MM.1S (cell line): ENCODE results near the gene YPEL2.

ENCODE experiments used
- DNase-seq: peaks from one replicate; pipeline ENCODE4 v3.0.0-alpha.2; 2015
- H2AFZ ChIP-seq: fragments of 300-600 bp; sonication (generic); 2 replicates; pipeline ENCODE4 v1.6.0; 2016; ENCODE audit warnings: antibody characterized with exemption, low read length
- H3F3A ChIP-seq: fragments of 300-600 bp; sonication (generic); 2 replicates; pipeline ENCODE4 v1.6.1; 2016; ENCODE audit warnings: mild to moderate bottlenecking, antibody characterized with exemption, low read length, moderate library complexity, mixed read lengths; ENCODE audit not compliant: insufficient read depth
- H3K27ac ChIP-seq: fragments of 300-600 bp; sonication (generic); 2 replicates; pipeline ENCODE4 v1.5.1; 2016; ENCODE audit warnings: mild to moderate bottlenecking, low read length
- H3K27me3 ChIP-seq: fragments of 300-600 bp; sonication (generic); replicated peaks from 2 replicates; pipeline ENCODE4 v1.6.0; 2016; ENCODE audit warnings: low read length; ENCODE audit not compliant: insufficient read depth
- H3K36me3 ChIP-seq: fragments of 300-600 bp; sonication (generic); replicated peaks from 2 replicates; pipeline ENCODE4 v1.6.1; 2016; ENCODE audit warnings: mild to moderate bottlenecking, low read length, mixed read lengths; ENCODE audit not compliant: insufficient read depth
- H3K4me1 ChIP-seq: fragments of 300-600 bp; sonication (generic); 2 replicates; pipeline ENCODE4 v1.6.1; 2016; ENCODE audit warnings: low read length, mixed read lengths
- H3K4me2 ChIP-seq: fragments of 300-600 bp; sonication (generic); 2 replicates; pipeline ENCODE4 v1.6.0; 2016; ENCODE audit warnings: low read depth, low read length
- H3K4me3 ChIP-seq: fragments of 300-600 bp; sonication (generic); 2 replicates; pipeline ENCODE4 v1.5.1; 2016; ENCODE audit warnings: low read length, mixed read lengths
- H3K79me2 ChIP-seq: fragments of 300-600 bp; sonication (generic); 2 replicates; pipeline ENCODE4 v1.6.1; 2016; ENCODE audit warnings: mixed run types, low read length, mixed read lengths
- H3K9ac ChIP-seq: fragments of 300-600 bp; sonication (generic); 2 replicates; pipeline ENCODE4 v1.6.1; 2016; ENCODE audit warnings: low read length, mixed read lengths
- H3K9me2 ChIP-seq: fragments of 300-600 bp; sonication (generic); replicated peaks from 2 replicates; pipeline ENCODE4 v1.6.1; 2016; ENCODE audit warnings: mild to moderate bottlenecking, low read length, mixed read lengths; ENCODE audit not compliant: insufficient read depth
- H3K9me3 ChIP-seq: fragments of 300-600 bp; sonication (generic); replicated peaks from 2 replicates; pipeline ENCODE4 v1.6.1; 2016; ENCODE audit warnings: mild to moderate bottlenecking, low read length, mixed read lengths; ENCODE audit not compliant: insufficient read depth
- H4K20me1 ChIP-seq: fragments of 300-600 bp; sonication (generic); 2 replicates; pipeline ENCODE4 v1.6.1; 2016; ENCODE audit warnings: mild to moderate bottlenecking, low read length, moderate library complexity, mixed read lengths; ENCODE audit not compliant: insufficient read depth
- CTCF ChIP-seq: fragments of 300-600 bp; sonication (generic); IDR thresholded peaks from 2 replicates; pipeline ENCODE4 v1.5.1; 2016; ENCODE audit warnings: antibody characterized with exemption, low read length, mixed read lengths
- EZH2 ChIP-seq: fragments of 300-600 bp; sonication (generic); optimal IDR thresholded peaks from 2 replicates; pipeline ENCODE3; 2017; ENCODE audit warnings: low read depth, mild to moderate bottlenecking, antibody characterized with exemption, low read length, mixed read lengths
- EZH2phosphoT487 ChIP-seq: fragments of 300-600 bp; sonication (generic); IDR thresholded peaks from 2 replicates; pipeline ENCODE4 v1.6.1; 2018; ENCODE audit warnings: antibody characterized with exemption, low read length

The YPEL2 gene

GRCh38 chr17:59431601-59432000, 100.1 kb downstream of the YPEL2 start:
- H3K9ac ChIP-seq, result no peak overlapping the region
- H3K4me2 ChIP-seq, result no peak overlapping the region
- no peak for DNase-seq
- H3K4me3 ChIP-seq, result no peak overlapping the region
- 0 out of 2 replicates have a peak, but pooled peaks cover 3% of the 10 kb centered on the region for H3K4me1 ChIP-seq
- H3F3A ChIP-seq, result no peaks in the 10 kb centered on the region
- no peaks in the 10 kb centered on the region for H3K36me3 ChIP-seq
- TF ChIP-seq CTCF, result no peak
- no peak for TF ChIP-seq EZH2
- no peak for TF ChIP-seq EZH2phosphoT487
- no peak overlapping the region for H3K27ac ChIP-seq
- no peaks in the 10 kb centered on the region for H3K27me3 ChIP-seq
- H2AFZ ChIP-seq, result no peak overlapping the region
- H3K9me2 ChIP-seq, result no peaks in the 10 kb centered on the region
- H3K79me2 ChIP-seq, result no peaks in the 10 kb centered on the region
- H3K9me3 ChIP-seq, result no peaks in the 10 kb centered on the region
- H4K20me1 ChIP-seq, result no peaks in the 10 kb centered on the region

GRCh38 chr17:59432657-59433056, 101.2 kb downstream of the YPEL2 start:
- Histone ChIP-seq H3K9ac (no peak overlapping the region), H3K9me3 (no peaks in the 10 kb centered on the region), H3K4me1 (no peaks in the 10 kb centered on the region; the same call in 1 of the 2 replicates), H3K27ac (no peak overlapping the region), H2AFZ (no peak overlapping the region), H3K9me2 (no peaks in the 10 kb centered on the region), H3K36me3 (no peaks in the 10 kb centered on the region), H3F3A (no peaks in the 10 kb centered on the region), H4K20me1 (no peaks in the 10 kb centered on the region), H3K4me3 (no peak overlapping the region), H3K79me2 (no peaks in the 10 kb centered on the region), H3K4me2 (no peak overlapping the region), H3K27me3 (no peaks in the 10 kb centered on the region)
- no peak for DNase-seq
- TF ChIP-seq CTCF (no peak), EZH2 (no peak), EZH2phosphoT487 (no peak)

DNA sequence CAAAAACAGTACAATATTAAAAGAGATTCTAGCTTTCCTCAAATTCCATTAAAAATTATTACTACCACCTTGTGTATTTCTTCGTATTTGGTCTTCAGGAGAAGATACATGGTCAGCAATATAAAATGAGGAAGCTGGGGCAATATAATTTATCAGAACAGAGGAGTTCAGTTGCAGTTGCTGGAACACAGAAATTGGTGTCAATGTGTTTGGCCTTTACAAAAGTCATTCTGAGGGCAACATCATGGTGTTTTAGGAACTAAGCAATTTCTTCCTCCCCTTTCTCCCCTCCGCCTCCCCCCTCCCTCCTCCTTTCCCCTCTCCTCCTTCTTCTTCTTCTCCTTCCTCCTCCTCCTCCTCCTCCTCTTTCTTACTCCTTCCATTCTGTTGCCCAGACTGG, 102.1 kb downstream of the YPEL2 start:
- Histone ChIP-seq H3K9me2 (no peaks in the 10 kb centered on the region), H3K79me2 (no peaks in the 10 kb centered on the region), H3K27me3 (no peaks in the 10 kb centered on the region), H3K27ac (no peak overlapping the region), H3K4me3 (no peak overlapping the region), H2AFZ (no peak overlapping the region), H3K9me3 (no peaks in the 10 kb centered on the region), H3K4me1 (no peaks in the 10 kb centered on the region; the same call in 1 of the 2 replicates), H3K9ac (no peak overlapping the region), H3K36me3 (no peaks in the 10 kb centered on the region), H4K20me1 (no peaks in the 10 kb centered on the region), H3K4me2 (no peak overlapping the region), H3F3A (no peaks in the 10 kb centered on the region)
- TF ChIP-seq CTCF, result no peak
- TF ChIP-seq EZH2phosphoT487, result no peak
- TF ChIP-seq EZH2, result no peak
- no peak for DNase-seq
